ENCODE measurements around the gene ARHGAP9.

ARHGAP9 gene

GRCh38 chr12:57473886-57474285, 5.8 kb downstream of the ARHGAP9 start:
- DNase-seq (ENCODE audit: low read depth in 1 of 2, low spot score in 1 of 2): no peak

DNA sequence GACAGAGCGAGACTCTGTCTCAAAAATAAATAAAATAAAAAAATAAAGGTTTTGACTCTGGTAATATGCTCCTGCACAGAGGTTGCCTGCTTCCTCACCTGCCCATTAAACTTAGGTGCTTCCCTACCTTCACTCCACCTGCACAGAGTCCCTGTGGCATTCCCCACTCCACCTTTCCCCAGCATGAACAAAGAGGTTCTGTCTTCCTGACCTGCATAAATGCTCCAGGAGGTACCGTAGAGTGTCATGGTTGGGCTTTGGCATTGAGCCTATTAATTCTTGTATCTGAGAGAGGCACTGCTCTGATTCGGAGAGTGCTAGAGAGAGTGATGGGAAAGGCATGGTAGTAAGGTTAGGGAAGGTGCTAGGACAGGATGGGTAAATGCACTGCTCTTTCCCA, 6.3 kb downstream of the ARHGAP9 start:
- DNase-seq (ENCODE audit: low read depth in 1 of 2, low spot score in 1 of 2): no peak

GRCh38 chr12:57472391-57472790, 7.3 kb downstream of the ARHGAP9 start:
- DNase-seq (ENCODE audit: low read depth in 1 of 2, low spot score in 1 of 2): no peak

GRCh38 chr12:57471661-57472060, 8.0 kb downstream of the ARHGAP9 start:
- DNase-seq (ENCODE audit: low read depth in 1 of 2, low spot score in 1 of 2): no peak

DNA sequence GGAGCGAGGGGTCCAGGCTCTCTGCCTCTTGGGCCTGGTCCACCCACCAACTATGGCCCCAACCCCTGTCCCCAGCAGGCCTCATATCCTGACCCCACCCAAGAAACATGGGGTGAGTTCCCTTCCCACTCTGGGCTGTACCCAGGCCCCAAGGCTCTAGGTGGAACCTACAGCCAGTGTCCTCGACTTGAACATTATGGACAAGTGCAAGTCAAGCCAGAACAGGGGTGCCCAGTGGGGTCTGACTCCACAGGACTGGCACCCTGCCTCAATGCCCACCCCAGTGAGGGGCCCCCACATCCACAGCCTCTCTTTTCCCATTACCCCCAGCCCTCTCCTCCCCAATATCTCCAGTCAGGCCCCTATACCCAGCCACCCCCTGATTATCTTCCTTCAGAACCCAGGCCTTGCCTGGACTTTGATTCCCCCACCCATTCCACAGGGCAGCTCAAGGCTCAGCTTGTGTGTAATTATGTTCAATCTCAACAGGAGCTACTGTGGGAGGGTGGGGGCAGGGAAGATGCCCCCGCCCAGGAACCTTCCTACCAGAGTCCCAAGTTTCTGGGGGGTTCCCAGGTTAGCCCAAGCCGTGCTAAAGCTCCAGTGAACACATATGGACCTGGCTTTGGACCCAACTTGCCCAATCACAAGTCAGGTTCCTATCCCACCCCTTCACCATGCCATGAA, 8.6 kb downstream of the ARHGAP9 start:
- DNase-seq (ENCODE audit: low read depth in 1 of 2, low spot score in 1 of 2): no peak

DNA sequence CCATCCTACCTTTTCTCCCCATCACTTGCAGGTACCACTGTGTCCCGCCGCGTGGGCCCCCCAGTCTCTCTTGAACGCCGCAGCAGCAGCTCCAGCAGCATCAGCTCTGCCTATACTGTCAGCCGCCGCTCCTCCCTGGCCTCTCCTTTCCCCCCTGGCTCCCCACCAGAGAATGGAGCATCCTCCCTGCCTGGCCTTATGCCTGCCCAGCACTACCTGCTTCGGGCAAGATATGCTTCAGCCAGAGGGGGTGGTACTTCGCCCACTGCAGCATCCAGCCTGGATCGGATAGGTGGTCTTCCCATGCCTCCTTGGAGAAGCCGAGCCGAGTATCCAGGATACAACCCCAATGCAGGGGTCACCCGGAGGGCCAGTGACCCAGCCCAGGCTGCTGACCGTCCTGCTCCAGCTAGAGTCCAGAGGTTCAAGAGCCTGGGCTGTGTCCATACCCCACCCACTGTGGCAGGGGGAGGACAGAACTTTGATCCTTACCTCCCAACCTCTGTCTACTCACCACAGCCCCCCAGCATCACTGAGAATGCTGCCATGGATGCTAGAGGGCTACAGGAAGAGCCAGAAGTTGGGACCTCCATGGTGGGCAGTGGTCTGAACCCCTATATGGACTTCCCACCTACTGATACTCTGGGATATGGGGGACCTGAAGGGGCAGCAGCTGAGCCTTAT, 9.2 kb downstream of the ARHGAP9 start:
- no peak for DNase-seq (ENCODE audit: low read depth in 1 of 2, low spot score in 1 of 2)

- no peak for DNase-seq (ENCODE audit: low read depth in 1 of 2, low spot score in 1 of 2)
These were observed 10.1 kb downstream of the ARHGAP9 start for GRCh38 chr12:57469296-57470164.

DNA sequence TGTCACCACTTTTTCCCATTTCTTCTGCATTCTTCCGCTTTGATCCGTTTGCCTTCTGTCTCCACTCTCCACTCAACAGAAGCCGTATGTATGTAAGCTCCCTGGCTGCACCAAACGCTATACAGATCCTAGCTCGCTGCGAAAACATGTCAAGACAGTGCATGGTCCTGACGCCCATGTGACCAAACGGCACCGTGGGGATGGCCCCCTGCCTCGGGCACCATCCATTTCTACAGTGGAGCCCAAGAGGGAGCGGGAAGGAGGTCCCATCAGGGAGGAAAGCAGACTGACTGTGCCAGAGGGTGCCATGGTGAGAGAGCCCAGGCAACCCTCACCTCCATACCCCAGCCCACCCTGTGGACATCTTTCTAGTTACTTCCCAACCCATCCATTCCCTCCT, 11.8 kb downstream of the ARHGAP9 start:
- no peak for DNase-seq (ENCODE audit: low read depth in 1 of 2, low spot score in 1 of 2)

GRCh38 chr12:57467212-57467874, 12.3 kb downstream of the ARHGAP9 start:
- no peak for DNase-seq (ENCODE audit: low read depth in 1 of 2, low spot score in 1 of 2)

DNA sequence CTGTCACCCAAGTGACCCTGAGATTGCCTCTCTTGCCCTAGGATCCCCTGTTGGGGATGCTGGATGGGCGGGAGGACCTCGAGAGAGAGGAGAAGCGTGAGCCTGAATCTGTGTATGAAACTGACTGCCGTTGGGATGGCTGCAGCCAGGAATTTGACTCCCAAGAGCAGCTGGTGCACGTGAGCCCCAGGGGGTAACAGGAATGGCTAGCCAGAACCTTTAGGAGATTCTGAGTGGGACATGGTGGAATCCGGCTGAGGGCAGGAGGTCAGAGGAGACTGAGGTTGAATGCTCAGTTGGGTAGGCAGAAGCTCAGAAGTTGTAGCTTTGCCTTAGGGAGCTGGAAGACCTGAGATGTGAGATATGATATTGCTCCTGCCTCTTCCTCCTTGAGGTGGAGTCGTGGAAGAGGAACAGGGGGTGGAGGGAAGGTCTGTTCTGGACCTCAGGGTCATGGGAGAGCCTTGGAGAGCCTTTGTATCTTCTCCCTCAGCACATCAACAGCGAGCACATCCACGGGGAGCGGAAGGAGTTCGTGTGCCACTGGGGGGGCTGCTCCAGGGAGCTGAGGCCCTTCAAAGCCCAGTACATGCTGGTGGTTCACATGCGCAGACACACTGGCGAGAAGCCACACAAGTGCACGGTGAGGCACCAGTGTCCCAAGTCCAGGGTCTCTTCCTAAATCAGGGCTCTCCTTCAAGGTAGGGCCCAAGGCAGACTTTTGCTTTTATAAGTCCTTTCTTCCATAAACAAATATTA, 13.7 kb downstream of the ARHGAP9 start:
- no peak for DNase-seq (ENCODE audit: low read depth in 1 of 2, low spot score in 1 of 2)

DNA sequence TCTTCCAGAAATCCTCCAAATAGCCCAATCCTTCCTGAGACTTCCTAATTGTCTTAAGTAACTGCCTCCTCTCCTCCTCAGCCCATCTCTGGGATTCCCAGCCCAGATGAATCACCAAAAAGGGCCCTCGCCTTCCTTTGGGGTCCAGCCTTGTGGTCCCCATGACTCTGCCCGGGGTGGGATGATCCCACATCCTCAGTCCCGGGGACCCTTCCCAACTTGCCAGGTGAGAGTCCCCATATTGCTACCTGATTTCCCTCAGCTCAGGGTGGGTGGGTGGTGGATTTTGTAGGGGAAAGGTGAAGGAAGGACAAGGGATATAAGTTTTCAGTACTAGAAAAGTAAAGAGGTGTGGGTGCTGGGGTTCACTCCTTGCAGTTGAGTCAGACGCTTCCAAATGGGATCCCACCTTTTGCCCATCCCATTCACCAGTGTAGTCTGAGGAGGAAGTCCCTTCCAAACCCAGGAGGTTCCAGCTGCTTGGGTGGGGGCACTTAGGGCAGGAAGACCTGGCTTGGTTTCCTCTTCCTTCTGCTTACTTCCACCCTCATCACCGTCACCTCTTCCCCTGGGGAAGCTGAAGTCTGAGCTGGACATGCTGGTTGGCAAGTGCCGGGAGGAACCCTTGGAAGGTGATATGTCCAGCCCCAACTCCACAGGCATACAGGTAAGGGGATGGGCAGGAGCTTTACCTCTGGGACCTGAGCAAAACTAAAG, 14.5 kb downstream of the ARHGAP9 start:
- DNase-seq (ENCODE audit: low read depth in 1 of 2, low spot score in 1 of 2): no peak

DNA sequence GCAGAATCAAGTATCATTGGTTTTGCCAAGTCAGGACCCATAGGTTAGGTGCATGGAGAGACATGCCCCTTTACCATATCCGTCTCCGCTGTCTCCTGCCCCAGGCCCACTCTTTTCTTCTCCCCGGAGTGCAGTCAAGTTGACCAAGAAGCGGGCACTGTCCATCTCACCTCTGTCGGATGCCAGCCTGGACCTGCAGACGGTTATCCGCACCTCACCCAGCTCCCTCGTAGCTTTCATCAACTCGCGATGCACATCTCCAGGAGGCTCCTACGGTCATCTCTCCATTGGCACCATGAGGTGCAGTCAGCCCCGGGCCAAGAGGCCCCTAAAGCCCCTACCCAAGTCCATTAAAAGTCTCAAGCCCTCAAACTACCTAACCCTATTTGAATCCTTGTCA, 15.1 kb downstream of the ARHGAP9 start:
- no peak for DNase-seq (ENCODE audit: low read depth in 1 of 2, low spot score in 1 of 2)

- DNase-seq (ENCODE audit: low read depth in 1 of 2, low spot score in 1 of 2): no peak
These were observed 16.8 kb downstream of the ARHGAP9 start for GRCh38 chr12:57462912-57463253.

DNA sequence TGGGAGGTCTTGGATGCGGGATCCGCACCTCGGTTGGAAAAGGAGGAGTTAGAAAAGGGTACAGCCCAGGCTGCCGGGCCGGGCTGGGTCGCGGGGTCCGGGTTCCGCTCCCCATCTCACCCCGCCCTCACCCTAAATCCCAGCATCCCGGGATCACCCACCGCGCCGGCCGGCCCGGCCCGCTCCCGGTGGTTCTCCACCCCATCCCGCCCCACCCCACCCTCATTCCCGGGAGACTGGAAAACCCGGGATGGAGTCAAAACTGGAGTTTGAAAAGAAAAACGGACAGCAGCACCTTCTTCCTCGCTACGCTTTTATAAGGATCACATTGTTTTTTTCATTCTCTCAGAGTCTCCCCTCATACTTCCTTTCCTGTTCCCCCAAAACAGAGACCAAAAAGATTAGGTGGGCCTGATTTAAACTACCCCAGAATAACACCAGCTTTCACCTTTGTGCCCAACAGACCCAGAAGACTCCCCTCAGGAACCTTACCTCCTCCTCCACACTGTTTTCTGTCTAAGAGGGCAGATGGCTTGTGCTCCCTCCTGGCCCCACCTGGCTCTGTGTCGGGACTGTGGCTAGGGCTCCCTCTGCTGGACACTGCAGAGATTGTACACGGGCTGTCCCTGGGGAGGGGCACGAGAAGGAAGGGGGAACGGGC, 17.3 kb downstream of the ARHGAP9 start:
- peak; percentile 78 to 82 for DNase-seq (ENCODE audit: low read depth in 1 of 2, low spot score in 1 of 2)

- DNase-seq (ENCODE audit: low read depth in 1 of 2, low spot score in 1 of 2): no peak
These were observed 17.8 kb downstream of the ARHGAP9 start for GRCh38 chr12:57461917-57462250.

DNA sequence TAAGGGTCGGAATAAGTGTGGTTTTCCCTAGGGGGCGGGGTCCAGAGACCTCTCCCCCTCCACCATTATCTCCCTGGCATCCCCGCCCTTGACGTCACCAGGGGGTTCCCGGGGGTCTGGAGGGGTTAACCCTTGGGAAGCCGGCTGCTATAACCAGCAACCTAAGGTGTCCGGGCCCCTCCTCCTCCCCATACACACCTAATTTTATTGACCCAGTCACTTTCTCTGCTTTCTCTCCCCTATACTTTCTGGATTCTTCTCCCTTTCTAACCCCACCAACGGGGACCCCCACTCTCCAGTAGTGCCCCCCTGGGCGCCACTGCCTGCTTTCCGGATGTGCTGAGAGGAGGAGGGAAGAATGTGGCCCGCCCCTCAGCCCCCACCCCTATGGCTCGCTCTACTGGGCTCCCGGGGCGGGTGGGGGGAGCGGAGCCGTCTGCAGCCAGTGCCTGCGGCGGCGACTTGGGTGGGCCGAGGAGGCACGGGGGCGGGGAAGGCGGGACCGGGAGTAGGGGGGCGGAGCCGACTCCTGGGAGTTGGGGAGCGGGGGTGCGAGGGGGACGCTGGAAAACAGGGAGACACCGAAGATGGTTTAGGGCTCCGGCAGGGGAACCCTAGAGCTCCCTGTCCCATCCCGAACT, 18.3 kb downstream of the ARHGAP9 start:
- DNase-seq (ENCODE audit: low read depth in 1 of 2, low spot score in 1 of 2): no peak

DNA sequence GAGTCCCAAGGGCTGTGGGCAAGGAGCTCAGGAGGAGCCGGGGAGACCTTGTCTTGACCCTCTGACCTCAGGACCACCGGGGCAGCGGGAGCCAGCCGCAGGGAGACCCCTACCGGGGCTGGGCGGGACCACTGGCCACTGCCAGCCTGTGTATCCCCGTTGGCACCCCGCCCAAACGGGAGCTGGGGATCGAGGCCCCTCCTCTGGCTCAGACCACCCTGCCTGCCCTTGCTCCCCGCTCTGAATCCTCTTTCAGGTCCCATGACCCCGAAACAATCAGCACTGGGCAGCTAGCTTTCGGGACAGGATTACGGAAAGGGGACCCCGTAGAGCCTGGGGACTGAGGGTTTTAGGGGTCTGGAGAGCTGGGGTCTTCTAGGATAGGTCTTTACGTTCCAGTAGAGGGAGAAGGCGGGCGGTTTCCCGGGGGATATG, 18.8 kb downstream of the ARHGAP9 start:
- no peak for DNase-seq (ENCODE audit: low read depth in 1 of 2, low spot score in 1 of 2)

GRCh38 chr12:57460468-57460784, 19.2 kb downstream of the ARHGAP9 start:
- no peak for DNase-seq (ENCODE audit: low read depth in 1 of 2, low spot score in 1 of 2)

DNA sequence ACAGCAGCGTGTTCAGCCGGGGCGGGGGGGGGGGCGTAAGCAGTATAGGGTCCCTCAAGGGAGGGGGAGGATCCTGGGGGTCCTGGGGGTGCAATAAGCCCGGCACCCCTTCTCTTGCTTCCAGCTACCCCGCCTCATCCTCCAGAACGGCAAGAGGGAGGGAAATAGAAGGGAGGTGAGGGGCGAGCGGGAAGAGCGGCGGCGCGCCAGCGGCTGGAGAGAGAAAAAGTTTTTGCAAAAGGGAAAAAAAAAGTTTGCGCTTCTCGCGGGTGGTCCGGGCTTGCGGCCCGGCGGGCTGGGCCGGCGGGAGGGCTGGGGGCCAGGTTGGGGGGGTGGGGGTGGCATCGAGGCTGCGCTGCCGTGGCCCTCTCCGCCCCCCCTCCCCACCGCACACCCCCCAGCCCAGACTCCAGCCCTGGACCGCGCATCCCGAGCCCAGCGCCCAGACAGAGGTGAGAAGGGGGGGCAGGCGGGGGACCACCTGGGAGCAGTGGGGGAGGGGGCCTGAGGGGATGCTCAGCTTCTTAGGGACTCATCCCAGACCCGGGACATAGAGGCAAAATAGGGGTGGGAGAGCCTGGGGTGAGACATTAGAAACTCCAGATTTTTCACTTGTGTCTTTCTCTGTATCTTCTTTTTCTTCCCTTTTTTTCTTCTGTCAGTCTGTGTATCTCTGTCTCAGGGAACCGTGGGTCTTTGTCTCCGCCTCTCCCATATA, 19.8 kb downstream of the ARHGAP9 start, which contains the start of gene GLI1:
Gene GLI1 (plus strand): TSS at position 36 of the 718 bp plus-strand sequence. CDS start 3,907 bp downstream, outside the sequence.
- DNase-seq (ENCODE audit: low read depth in 1 of 2, low spot score in 1 of 2): no peak

All from stimulated activated CD4-positive, alpha-beta T cell treated with anti-CD3 and anti-CD28 coated beads, Interleukin-15, amount 100 ng/mL, for 1 hour (primary cell).